Skin epidermis (tissue), 12 donors: ENCODE data around the gene PHACTR3.

Experiments used
- H3K27ac ChIP-seq, 21 experiments: fragments of 200-600 bp; sonication (generic) in 11 of 21; one replicate each; pipeline ENCODE4 v1.5.0; 2020; ENCODE audit warnings: mild to moderate bottlenecking in 3 of 21, inconsistent platforms in 2 of 21, moderate library complexity in 2 of 21
- H3K4me3 ChIP-seq, 7 experiments: fragments of 200-600 bp; sonication (generic) in 2 of 7; one replicate each; pipeline ENCODE4 v1.5.0; 2020; ENCODE audit warnings: inconsistent platforms in 2 of 7, mild to moderate bottlenecking in 2 of 7, moderate library complexity in 1 of 7

PHACTR3 gene

DNA sequence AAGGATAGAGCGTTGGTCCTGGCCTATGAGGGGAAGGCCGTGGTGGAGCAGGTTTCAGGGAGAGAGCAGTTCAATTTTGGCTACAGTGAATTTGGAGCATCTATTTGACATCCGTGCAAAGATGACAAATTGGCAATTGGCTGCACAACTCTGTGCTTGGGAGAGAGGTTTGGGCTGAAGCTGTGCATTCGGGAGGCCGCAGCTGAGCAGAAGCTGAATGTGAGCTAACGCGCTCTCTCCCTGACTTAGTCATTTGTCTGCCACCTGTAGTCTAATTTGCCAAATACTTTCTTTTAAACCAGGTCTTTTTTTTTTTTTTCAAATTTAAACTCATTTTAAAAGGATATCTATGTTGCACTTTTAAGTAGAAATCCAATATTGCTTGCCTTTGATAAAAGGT lies 78.8 kb downstream of the PHACTR3 start:
- H3K4me3 ChIP-seq: no peak overlapping the region
- no peak overlapping the region for H3K27ac ChIP-seq

DNA sequence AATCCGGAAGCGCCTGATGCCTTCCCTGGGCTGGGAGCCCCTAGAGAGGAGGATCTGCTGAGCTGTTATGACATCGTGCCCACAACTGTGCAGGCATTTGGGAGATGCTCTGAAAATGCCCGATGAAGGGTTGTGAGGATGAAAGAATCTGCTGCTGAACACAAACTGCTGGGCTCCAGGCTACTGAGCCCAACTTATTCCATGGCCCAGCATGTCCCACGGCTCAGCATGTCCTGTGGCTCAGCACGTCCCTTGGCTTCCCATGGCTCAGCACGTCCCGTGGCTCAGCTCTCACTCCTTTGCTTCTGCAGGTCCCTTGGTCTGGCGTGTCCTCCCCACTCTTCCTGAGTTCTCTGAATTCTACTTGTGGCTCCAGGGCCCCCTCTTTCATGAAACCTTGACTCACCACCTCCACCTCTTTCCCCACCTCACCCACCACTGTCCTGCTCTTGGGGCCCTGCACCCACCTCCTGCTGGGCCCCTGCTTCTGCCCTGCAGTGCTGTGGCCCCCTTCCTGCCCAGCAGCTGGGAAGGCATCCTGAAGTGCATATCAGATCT lies 80.4 kb downstream of the PHACTR3 start:
- Histone ChIP-seq H3K27ac (no peak overlapping the region), H3K4me3 (no peak overlapping the region)

- no peak overlapping the region for H3K27ac ChIP-seq
These were observed 82.3 kb downstream of the PHACTR3 start for GRCh38 chr20:59686404-59687346.

DNA sequence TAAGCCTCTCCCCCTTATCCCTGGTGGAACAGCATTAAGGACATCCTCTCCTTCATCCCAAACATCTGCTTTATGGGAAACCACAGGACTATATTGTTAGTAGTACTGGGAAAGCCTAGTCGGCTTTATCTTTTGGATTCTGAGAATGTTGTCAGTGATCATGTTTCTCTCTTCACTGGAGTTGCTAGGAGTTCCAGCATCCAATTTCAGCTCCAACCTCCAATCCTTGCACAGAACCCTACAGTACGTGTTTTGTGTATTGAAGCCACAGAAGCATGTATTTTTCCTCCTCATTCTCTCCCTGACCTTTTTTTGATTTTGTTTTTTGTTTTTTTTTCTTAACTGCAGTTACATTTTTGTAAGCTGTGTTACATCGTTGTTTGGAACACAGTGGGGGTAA lies 84.0 kb downstream of the PHACTR3 start:
- no peak overlapping the region for H3K27ac ChIP-seq
- no peak overlapping the region for H3K4me3 ChIP-seq

More at GRCh38 chr20:59686404-59687346, 82.3 kb downstream of the PHACTR3 start:
- no peak overlapping the region for H3K4me3 ChIP-seq

GRCh38 chr20:59688999-59689398 lies 84.7 kb downstream of the PHACTR3 start:
- H3K4me3 ChIP-seq: no peak overlapping the region
- H3K27ac ChIP-seq: no peak overlapping the region

DNA sequence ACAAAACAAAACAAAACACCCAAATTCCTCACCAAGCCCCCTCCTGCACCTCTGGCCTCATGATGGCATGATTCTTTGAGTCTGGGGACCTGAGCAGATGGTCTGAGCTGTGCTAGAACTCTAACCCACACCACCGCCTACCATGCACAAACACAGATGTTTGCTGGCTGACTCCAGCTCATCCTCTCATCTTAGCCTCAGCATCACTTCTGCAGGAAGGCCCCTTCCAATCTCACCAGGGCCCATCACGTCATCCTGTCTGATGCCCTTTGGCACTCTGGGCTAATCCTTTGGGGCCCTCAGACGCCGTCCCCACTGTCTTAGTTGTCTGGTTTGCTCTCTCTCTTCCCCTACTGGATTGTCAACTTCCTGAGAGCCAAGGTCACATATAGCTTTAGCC lies 85.8 kb downstream of the PHACTR3 start:
- Histone ChIP-seq H3K27ac (no peak overlapping the region), H3K4me3 (no peak overlapping the region)

DNA sequence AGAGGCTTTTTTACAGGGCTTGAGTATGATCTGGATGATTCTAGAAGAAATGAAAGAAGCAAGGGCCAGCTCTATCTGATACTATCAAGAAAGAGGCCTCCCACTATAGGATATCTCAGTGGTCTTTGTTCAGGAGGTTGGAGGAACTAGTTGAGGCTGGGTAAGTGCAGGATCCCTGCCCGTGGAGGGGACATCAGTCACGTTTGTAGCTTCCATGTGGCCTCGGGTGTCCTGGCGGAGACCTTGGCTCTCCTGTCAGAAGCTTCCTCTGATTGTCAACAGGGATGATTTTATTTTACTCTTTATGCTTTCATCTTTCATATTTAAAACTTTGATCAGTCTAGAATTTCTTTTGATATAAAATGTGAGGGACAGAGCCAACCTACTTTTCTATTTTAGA lies 86.6 kb downstream of the PHACTR3 start:
- Histone ChIP-seq H3K27ac (no peak overlapping the region), H3K4me3 (no peak overlapping the region)

DNA sequence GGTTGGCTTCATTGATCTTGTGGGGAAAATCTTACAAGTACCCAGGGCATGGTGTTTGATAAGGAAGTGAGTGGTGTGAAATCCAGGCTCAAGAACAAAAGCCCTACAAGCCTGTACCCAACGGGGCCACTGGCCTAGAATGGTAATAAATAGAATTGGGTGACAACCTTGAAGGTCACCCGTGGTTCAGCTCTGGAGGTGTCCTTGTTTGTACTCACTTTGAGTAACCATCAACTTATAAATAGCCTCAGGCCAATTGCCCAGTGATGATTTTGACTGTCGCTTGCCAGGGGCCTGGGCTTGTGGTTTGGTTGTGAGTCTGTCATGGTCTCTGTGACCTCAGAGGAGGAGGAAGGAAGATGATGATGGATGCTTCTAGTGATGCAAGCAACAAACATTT lies 87.8 kb downstream of the PHACTR3 start:
- H3K4me3 ChIP-seq: no peak overlapping the region

DNA sequence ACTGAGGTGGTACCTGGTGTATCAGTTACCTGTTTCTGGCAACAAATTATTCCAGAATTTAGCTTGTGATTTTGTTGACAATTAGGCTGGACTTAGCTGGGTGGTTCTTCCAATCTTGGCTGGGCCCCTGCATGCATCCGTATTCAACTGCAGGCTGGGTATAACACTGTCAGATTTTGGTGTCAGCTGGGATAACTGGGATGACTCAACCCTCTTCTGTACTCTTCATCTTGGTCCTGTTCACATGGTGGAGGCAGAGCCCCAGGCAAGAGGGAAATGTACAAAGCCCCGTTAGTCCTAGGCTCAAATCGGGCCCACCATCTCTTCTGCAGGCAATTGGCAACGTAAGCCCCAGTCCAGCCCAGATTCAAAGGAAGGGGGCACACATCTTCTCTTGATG lies 89.2 kb downstream of the PHACTR3 start:
- H3K27ac ChIP-seq: no peak overlapping the region
- no peak overlapping the region for H3K4me3 ChIP-seq

More for the DNA sequence above, 87.8 kb downstream of the PHACTR3 start:
- H3K27ac ChIP-seq: no peak overlapping the region

DNA sequence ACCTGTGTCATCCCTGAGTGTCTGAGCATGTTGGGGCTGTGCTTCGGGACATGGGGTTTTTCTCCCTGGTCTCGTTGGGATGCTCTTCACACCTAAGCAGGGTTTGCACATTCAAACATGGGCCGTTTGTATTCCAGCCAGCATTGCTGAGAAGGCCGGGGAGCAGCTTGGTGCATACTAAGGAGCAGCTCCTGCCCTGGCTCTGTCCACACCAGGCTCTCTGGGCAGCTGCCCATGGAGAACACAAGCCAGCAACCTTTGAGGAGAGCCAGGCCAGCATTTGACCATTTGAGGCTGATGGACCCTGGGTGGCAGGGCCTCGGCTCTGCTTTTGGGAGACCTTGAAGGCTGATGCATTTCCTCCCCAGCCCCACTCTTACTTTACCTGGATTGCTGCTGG lies 92.1 kb downstream of the PHACTR3 start:
- H3K27ac ChIP-seq: no peak overlapping the region
- no peak overlapping the region for H3K4me3 ChIP-seq

- Histone ChIP-seq H3K27ac (no peak overlapping the region), H3K4me3 (no peak overlapping the region)
These were observed 92.7 kb downstream of the PHACTR3 start for GRCh38 chr20:59697068-59697467.

- Histone ChIP-seq H3K27ac (no peak overlapping the region), H3K4me3 (no peak overlapping the region)
These were observed 94.3 kb downstream of the PHACTR3 start for GRCh38 chr20:59698598-59698997.

- H3K4me3 ChIP-seq: no peak overlapping the region
- no peak overlapping the region for H3K27ac ChIP-seq
These were observed 96.9 kb downstream of the PHACTR3 start for GRCh38 chr20:59701236-59701635.

- no peak overlapping the region for H3K27ac ChIP-seq
- no peak overlapping the region for H3K4me3 ChIP-seq
These were observed 98.7 kb downstream of the PHACTR3 start for GRCh38 chr20:59703046-59703445.

DNA sequence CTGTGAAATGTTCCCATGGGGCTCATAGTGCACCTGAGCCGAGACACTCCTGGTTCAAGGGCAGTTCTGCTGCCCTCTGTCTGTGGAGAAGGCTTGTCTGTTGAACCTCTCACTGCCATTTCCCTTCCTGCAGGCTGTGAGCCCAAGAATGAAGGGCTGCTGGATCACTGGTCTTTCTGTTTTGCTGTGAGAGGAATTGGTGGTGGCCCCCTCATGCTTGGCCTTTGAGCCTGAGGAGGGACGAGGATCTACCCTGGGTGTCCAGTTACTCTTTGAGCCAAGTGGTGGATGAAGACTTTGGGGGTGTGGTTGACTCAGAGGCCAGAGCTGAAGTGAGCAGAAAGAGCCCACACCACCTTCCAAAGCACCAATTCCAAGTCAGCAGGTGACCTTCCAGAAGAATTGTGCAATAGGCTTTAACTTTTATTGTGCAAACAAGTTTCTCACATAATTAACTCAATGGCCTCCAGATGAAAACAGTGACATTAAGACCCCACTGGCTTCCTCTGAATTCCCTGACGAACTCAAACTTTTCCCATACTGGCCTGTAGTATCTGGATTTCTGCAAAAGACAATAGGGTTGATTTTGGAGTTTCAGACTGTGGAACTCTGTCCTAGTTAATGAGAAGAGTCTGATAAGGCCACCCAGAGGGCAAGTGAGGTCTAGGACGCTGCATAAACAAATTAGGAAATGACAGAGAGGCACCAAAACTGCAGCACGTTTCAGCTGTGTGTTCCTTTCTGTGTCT lies 101.5 kb downstream of the PHACTR3 start:
- Histone ChIP-seq H3K4me3 (no peak overlapping the region), H3K27ac (no peak overlapping the region)

DNA sequence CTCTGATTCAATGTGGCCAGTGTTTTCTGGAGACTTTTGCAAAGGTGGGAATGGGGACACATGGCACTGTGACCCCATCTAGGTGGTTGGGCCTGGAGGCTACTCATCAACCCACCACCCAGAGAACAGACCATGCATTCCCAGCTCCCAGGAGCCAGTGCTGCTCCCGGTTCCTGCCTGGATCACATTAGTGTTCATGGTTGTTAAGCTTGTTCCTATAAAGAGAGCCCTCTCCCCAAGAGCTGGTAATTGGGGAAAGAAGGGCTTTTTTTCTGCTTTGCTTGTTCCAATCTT lies 102.0 kb downstream of the PHACTR3 start:
- H3K4me3 ChIP-seq: no peak overlapping the region
- H3K27ac ChIP-seq: no peak overlapping the region

- no peak overlapping the region for H3K4me3 ChIP-seq
- no peak overlapping the region for H3K27ac ChIP-seq
These were observed 104.0 kb downstream of the PHACTR3 start for GRCh38 chr20:59708326-59708725.

DNA sequence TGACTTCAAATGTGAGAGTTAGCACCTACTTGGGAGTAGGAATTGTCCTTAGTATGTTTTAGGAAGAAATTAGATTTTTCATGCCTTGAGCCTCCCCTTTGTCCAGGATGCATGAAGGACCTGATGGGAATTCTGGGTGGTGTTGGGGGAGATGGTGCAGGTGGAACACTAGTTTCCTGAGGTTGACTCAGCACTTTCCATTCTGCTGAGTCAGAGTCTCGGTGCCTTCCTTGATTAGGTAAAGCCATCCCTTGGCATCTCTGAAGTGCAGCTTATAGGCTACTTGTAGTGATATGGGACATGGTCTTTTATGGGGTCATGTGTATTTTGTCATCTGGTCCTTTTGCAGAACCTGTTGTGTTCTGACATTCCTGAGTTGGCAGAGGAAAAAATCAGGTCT lies 105.3 kb downstream of the PHACTR3 start:
- H3K27ac ChIP-seq: no peak overlapping the region
- H3K4me3 ChIP-seq: no peak overlapping the region

DNA sequence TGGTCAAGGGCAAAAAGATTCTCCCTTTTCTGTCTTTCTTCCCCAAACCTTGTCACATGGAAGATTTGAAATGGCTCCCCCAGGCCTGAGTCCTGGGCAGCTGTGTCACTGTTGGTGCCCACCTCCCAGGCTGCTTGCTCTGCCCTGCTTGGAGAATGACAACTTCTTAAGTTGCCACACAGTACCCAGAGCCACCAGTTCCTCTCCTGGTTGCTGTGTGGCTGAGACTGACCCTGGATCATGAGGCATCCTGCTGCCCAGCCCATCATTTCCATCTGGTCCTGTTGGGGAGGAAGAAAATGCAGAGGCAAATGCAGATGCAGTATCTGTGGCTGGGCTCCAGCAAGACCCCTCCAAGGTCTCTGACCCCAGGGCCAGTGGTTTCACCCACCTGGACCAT lies 113.7 kb downstream of the PHACTR3 start:
- Histone ChIP-seq H3K4me3 (no peak overlapping the region), H3K27ac (no peak overlapping the region)

DNA sequence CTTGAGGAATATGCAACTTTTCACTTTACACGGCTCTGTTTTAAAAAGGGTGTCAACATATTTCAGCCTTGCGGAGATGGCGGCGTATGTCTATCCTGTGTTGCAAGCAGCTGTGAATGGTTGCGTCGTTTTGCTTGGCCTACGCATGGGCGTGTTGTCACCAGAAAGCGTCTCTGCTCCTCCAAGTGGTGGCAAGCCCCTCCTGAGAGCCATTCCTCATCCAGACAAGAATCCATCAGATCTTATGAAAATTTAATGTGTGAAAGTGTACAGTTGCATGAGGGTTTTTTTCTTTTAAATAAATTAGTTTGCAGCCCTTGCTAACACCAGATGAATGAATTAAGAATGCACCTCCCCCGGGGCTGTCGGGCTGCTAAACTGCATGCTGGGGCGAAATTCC lies 114.4 kb downstream of the PHACTR3 start:
- no peak overlapping the region for H3K4me3 ChIP-seq
- no peak overlapping the region for H3K27ac ChIP-seq

- no peak overlapping the region for H3K27ac ChIP-seq
These were observed 115.7 kb downstream of the PHACTR3 start for GRCh38 chr20:59720013-59720412.

More at GRCh38 chr20:59720013-59720412, 115.7 kb downstream of the PHACTR3 start:
- no peak overlapping the region for H3K4me3 ChIP-seq
